ENCODE results near the gene SEC24A. TPM values are rescaled to one million over a fixed set of nuclear protein-coding genes. Genes with fewer than 3 reads are reported as not detected.
"Not testable (repeated sequence)": the region's sequence is repeated elsewhere in the genome, so short reads cannot be mapped to it uniquely, and the experiment has no call there.

Gene SEC24A
- polyA plus RNA-seq, 1 donor from 2014 or later, result 24.7 TPM

DNA sequence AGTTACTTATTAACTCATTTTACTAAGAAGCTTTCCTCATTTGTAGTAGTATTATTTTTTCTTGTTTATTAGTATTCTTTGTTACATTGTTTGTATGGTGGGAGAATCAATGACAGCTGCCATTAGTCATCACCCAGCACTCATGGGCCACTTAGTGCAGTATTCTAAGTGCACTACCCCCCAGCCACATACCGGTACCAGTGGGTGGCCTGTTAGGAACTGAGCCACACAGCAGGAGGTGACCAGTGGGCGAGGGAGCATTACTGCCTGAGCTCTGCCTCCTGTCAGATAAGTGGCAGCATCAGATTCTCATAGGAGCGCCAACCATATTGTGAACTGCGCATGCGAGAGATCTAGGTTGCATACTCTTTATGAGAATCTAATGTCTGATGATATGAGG lies 65.5 kb downstream of the SEC24A start:
- no peak overlapping the region for H3K4me3 ChIP-seq (ENCODE audit: low read length)
- H3K79me2 ChIP-seq (replicated peaks; ENCODE audit: insufficient read depth, low read length), result no peaks in the 10 kb centered on the region
- peak; percentile 15 for TF ChIP-seq POLR2AphosphoS5 (IDR thresholded peaks at IDR 0.05)
- no peak for TF ChIP-seq RAD21 (conservative IDR thresholded peaks at IDR 0.05)
- no peaks in the 10 kb centered on the region for H3F3A ChIP-seq (ENCODE audit: insufficient read depth, low read length, poor library complexity, severe bottlenecking)
- H3K27me3 ChIP-seq (ENCODE audit: insufficient read depth, low read depth, low read length), result no peaks in the 10 kb centered on the region
- no peak overlapping the region for H3K4me2 ChIP-seq (ENCODE audit: low read length)
- H4K20me1 ChIP-seq (ENCODE audit: insufficient read depth), result no peaks in the 10 kb centered on the region
- no peaks in the 10 kb centered on the region for H3K36me3 ChIP-seq (ENCODE audit: insufficient read depth, low read length)
- no peak overlapping the region for H3K27ac ChIP-seq (ENCODE audit: low read length)
- H3K9me3 ChIP-seq (ENCODE audit: low read length), result no peaks in the 10 kb centered on the region
- H3K9me2 ChIP-seq (ENCODE audit: insufficient read depth, low read length), result no peaks in the 10 kb centered on the region
- H3K9ac ChIP-seq (ENCODE audit: low read length), result no peak overlapping the region
- no peak overlapping the region for H2AFZ ChIP-seq (ENCODE audit: low read depth, low read length)

DNA sequence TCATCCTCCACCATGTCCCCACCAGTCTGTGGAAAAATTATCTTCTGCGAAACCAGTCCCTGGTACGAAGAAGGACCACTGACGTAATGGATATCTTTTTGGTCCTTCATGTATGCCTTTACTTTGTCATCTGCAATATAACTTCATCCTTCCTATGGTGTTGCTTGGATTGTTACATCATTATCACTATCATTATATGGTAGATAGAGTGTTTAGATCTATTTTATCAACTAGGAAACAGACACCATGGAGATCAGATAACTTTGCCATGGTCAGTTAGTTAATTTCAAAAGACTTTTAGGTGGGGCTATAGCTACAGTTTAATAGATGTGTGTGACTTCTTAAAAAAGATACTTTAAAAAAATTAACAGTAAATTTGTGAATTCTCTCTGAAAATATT lies 66.0 kb downstream of the SEC24A start:
- Histone ChIP-seq H3K27ac (ENCODE audit: low read length) (no peak overlapping the region), H3K4me3 (ENCODE audit: low read length) (no peak overlapping the region), H3K9me2 (ENCODE audit: insufficient read depth, low read length) (no peaks in the 10 kb centered on the region), H3K36me3 (ENCODE audit: insufficient read depth, low read length) (no peaks in the 10 kb centered on the region), H3K9me3 (ENCODE audit: low read length) (no peaks in the 10 kb centered on the region), H3F3A (ENCODE audit: insufficient read depth, low read length, poor library complexity, severe bottlenecking) (no peaks in the 10 kb centered on the region), H2AFZ (ENCODE audit: low read depth, low read length) (no peak overlapping the region), H3K27me3 (ENCODE audit: insufficient read depth, low read depth, low read length) (no peaks in the 10 kb centered on the region), H3K79me2 (replicated peaks; ENCODE audit: insufficient read depth, low read length) (no peaks in the 10 kb centered on the region), H3K4me2 (ENCODE audit: low read length) (no peak overlapping the region), H3K9ac (ENCODE audit: low read length) (no peak overlapping the region), H4K20me1 (ENCODE audit: insufficient read depth) (no peaks in the 10 kb centered on the region)
- TF ChIP-seq MXI1 (conservative IDR thresholded peaks at IDR 0.05; ENCODE audit: poor library complexity, severe bottlenecking), result no peak
- TF ChIP-seq, protein P1, sequence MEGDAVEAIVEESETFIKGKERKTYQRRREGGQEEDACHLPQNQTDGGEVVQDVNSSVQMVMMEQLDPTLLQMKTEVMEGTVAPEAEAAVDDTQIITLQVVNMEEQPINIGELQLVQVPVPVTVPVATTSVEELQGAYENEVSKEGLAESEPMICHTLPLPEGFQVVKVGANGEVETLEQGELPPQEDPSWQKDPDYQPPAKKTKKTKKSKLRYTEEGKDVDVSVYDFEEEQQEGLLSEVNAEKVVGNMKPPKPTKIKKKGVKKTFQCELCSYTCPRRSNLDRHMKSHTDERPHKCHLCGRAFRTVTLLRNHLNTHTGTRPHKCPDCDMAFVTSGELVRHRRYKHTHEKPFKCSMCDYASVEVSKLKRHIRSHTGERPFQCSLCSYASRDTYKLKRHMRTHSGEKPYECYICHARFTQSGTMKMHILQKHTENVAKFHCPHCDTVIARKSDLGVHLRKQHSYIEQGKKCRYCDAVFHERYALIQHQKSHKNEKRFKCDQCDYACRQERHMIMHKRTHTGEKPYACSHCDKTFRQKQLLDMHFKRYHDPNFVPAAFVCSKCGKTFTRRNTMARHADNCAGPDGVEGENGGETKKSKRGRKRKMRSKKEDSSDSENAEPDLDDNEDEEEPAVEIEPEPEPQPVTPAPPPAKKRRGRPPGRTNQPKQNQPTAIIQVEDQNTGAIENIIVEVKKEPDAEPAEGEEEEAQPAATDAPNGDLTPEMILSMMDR (IDR thresholded peaks at IDR 0.05; ENCODE audit: poor library complexity, severe bottlenecking), result no peak
- no peak for TF ChIP-seq SMC3 (conservative IDR thresholded peaks at IDR 0.05; ENCODE audit: poor library complexity)
- TF ChIP-seq POLR2AphosphoS5 (IDR thresholded peaks at IDR 0.05), result no peak
- no peak for TF ChIP-seq TAF1 (IDR thresholded peaks at IDR 0.05; ENCODE audit: low read depth)
- TF ChIP-seq, protein P2, sequence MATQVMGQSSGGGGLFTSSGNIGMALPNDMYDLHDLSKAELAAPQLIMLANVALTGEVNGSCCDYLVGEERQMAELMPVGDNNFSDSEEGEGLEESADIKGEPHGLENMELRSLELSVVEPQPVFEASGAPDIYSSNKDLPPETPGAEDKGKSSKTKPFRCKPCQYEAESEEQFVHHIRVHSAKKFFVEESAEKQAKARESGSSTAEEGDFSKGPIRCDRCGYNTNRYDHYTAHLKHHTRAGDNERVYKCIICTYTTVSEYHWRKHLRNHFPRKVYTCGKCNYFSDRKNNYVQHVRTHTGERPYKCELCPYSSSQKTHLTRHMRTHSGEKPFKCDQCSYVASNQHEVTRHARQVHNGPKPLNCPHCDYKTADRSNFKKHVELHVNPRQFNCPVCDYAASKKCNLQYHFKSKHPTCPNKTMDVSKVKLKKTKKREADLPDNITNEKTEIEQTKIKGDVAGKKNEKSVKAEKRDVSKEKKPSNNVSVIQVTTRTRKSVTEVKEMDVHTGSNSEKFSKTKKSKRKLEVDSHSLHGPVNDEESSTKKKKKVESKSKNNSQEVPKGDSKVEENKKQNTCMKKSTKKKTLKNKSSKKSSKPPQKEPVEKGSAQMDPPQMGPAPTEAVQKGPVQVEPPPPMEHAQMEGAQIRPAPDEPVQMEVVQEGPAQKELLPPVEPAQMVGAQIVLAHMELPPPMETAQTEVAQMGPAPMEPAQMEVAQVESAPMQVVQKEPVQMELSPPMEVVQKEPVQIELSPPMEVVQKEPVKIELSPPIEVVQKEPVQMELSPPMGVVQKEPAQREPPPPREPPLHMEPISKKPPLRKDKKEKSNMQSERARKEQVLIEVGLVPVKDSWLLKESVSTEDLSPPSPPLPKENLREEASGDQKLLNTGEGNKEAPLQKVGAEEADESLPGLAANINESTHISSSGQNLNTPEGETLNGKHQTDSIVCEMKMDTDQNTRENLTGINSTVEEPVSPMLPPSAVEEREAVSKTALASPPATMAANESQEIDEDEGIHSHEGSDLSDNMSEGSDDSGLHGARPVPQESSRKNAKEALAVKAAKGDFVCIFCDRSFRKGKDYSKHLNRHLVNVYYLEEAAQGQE (IDR thresholded peaks at IDR 0.05; ENCODE audit: borderline replicate concordance), result no peak
- TF ChIP-seq EP300 (conservative IDR thresholded peaks at IDR 0.05; ENCODE audit: poor library complexity, severe bottlenecking), result no peak
- no peak for TF ChIP-seq RAD21 (conservative IDR thresholded peaks at IDR 0.05)
- TF ChIP-seq EZH2 (IDR thresholded peaks at IDR 0.05; ENCODE audit: borderline replicate concordance, insufficient read depth, low read length, poor library complexity, severe bottlenecking), result no peak

DNA sequence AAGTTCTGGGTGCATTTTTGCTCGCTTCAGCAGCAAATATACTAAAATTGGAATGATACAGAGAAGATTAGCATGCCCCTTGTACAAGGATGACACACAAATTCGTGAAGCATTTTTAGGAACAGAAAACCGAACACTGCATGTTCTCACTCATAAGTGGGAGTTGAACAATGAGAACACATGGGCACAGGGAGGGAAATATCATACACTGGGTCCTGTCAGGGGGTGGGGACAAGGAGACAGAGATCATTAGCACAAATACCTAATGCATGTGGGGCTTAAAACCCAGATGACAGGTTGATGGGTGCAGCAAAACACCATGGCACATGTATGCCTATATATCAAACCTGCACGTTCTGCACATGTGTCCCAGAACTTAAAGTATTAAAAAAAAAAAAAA lies 66.9 kb downstream of the SEC24A start:
- H3K36me3 ChIP-seq (ENCODE audit: insufficient read depth, low read length); H3K9me3 ChIP-seq (ENCODE audit: low read length); H3K4me2 ChIP-seq (ENCODE audit: low read length); H3K27me3 ChIP-seq (ENCODE audit: insufficient read depth, low read depth, low read length); H4K20me1 ChIP-seq (ENCODE audit: insufficient read depth); H3K9me2 ChIP-seq (ENCODE audit: insufficient read depth, low read length); H3F3A ChIP-seq (ENCODE audit: insufficient read depth, low read length, poor library complexity, severe bottlenecking); H3K9ac ChIP-seq (ENCODE audit: low read length); H3K27ac ChIP-seq (ENCODE audit: low read length); H3K79me2 ChIP-seq (replicated peaks; ENCODE audit: insufficient read depth, low read length); H2AFZ ChIP-seq (ENCODE audit: low read depth, low read length); H3K4me3 ChIP-seq (ENCODE audit: low read length): not testable (repeated sequence)
